ENCODE measurements around the gene OXCT1.
"Not testable (repeated sequence)": the region's sequence is repeated elsewhere in the genome, so short reads cannot be mapped to it uniquely, and the experiment has no call there.

Gene OXCT1

GRCh38 chr5:41827792-41828191 is 42.4 kb downstream of the OXCT1 start:
- no peak for DNase-seq (ENCODE audit: low spot score)

GRCh38 chr5:41822036-41822435 is 48.2 kb downstream of the OXCT1 start:
- DNase-seq (ENCODE audit: low spot score), result no peak

GRCh38 chr5:41821051-41821450 is 49.2 kb downstream of the OXCT1 start:
- DNase-seq (ENCODE audit: low spot score), result no peak

- DNase-seq (ENCODE audit: low spot score), result no peak
Observed at GRCh38 chr5:41820150-41820549, 50.1 kb downstream of the OXCT1 start.

- DNase-seq (ENCODE audit: low spot score), result no peak
Observed at GRCh38 chr5:41817625-41818301, 52.5 kb downstream of the OXCT1 start.

GRCh38 chr5:41815663-41816229 is 54.5 kb downstream of the OXCT1 start:
- no peak for DNase-seq (ENCODE audit: low spot score)

- no peak for DNase-seq (ENCODE audit: low spot score)
Observed at GRCh38 chr5:41815261-41815660, 55.0 kb downstream of the OXCT1 start.

GRCh38 chr5:41814306-41814705 is 55.9 kb downstream of the OXCT1 start:
- DNase-seq (ENCODE audit: low spot score), result not testable (repeated sequence)

- DNase-seq (ENCODE audit: low spot score), result no peak
Observed at GRCh38 chr5:41812156-41812555, 58.1 kb downstream of the OXCT1 start.

- DNase-seq (ENCODE audit: low spot score), result no peak
Observed at GRCh38 chr5:41809128-41809527, 61.1 kb downstream of the OXCT1 start.

- DNase-seq (ENCODE audit: low spot score), result no peak
Observed at GRCh38 chr5:41808294-41808693, 61.9 kb downstream of the OXCT1 start.

- DNase-seq (ENCODE audit: low spot score), result no peak
Observed at GRCh38 chr5:41797662-41798061, 72.6 kb downstream of the OXCT1 start.

- no peak for DNase-seq (ENCODE audit: low spot score)
Observed at GRCh38 chr5:41796061-41796460, 74.2 kb downstream of the OXCT1 start.

- DNase-seq (ENCODE audit: low spot score), result no peak
Observed at GRCh38 chr5:41795125-41795524, 75.1 kb downstream of the OXCT1 start.

GRCh38 chr5:41794471-41794870 is 75.8 kb downstream of the OXCT1 start:
- no peak for DNase-seq (ENCODE audit: low spot score)

- DNase-seq (ENCODE audit: low spot score), result no peak
Observed at GRCh38 chr5:41793141-41793770, 77.0 kb downstream of the OXCT1 start.

GRCh38 chr5:41790038-41790776 is 80.0 kb downstream of the OXCT1 start:
- DNase-seq (ENCODE audit: low spot score), result no peak

GRCh38 chr5:41789434-41789833 is 80.8 kb downstream of the OXCT1 start:
- DNase-seq (ENCODE audit: low spot score), result no peak

GRCh38 chr5:41788941-41789368 is 81.3 kb downstream of the OXCT1 start:
- no peak for DNase-seq (ENCODE audit: low spot score)

GRCh38 chr5:41787265-41787664 is 83.0 kb downstream of the OXCT1 start:
- no peak for DNase-seq (ENCODE audit: low spot score)

GRCh38 chr5:41785061-41785460 is 85.2 kb downstream of the OXCT1 start:
- DNase-seq (ENCODE audit: low spot score), result no peak

- no peak for DNase-seq (ENCODE audit: low spot score)
Observed at GRCh38 chr5:41778410-41778809, 91.8 kb downstream of the OXCT1 start.

GRCh38 chr5:41776435-41776834 is 93.8 kb downstream of the OXCT1 start:
- DNase-seq (ENCODE audit: low spot score), result no peak
